Measurements from ENCODE around the gene TMEM225B. TPM values are rescaled to one million over a fixed set of nuclear protein-coding genes. Genes with fewer than 3 reads are reported as not detected.

The TMEM225B gene
- total RNA-seq, 2 donors from 2014 or later = 0.26 to 3.2 TPM

- TF ChIP-seq CTCF (conservative IDR thresholded peaks at IDR 0.05) = no peak
- Mint-ChIP-seq H3K27ac (peak overlapping the region; percentile 98), H3K27me3 (ENCODE audit: insufficient read depth) (peaks cover 33% of the 10 kb centered on the region), H3K4me3 (peak overlapping the region; percentile 88), H3K4me1 (peaks cover 14% of the 10 kb centered on the region), H3K36me3 (ENCODE audit: low read depth) (peaks cover 28% of the 10 kb centered on the region), H3K9me3 (peaks cover 2% of the 10 kb centered on the region)
- H3K27ac ChIP-seq (ENCODE audit: low read depth, low read length) = no peak overlapping the region
- DNase-seq = no peak
- peaks cover 28% of the 10 kb centered on the region for H3K36me3 ChIP-seq (ENCODE audit: control insufficient read depth, insufficient read depth, low read length)
- no peak overlapping the region for H3K9ac ChIP-seq (ENCODE audit: extremely low read depth, low read length, poor library complexity, severe bottlenecking)
- no peaks in the 10 kb centered on the region for H3K27me3 ChIP-seq (ENCODE audit: control insufficient read depth, insufficient read depth, low read length, poor library complexity, severe bottlenecking)
- 99 to 100% methylated on average over 1 to 5 of the region's 5 CpGs for WGBS, 2 experiments (ENCODE audit: insufficient coverage in 1 of 2, insufficient read length in 1 of 2)
- peaks cover 5% of the 10 kb centered on the region for H3K4me1 ChIP-seq (ENCODE audit: control insufficient read depth, insufficient read depth, low read length)
- H3K9me3 ChIP-seq (ENCODE audit: control insufficient read depth, low read length) = no peaks in the 10 kb centered on the region
- peak overlapping the region; percentile 92 for H3K4me3 ChIP-seq (ENCODE audit: low read length)
Measured at GRCh38 chr7:99615989-99616358, 17.9 kb downstream of the TMEM225B start.

- Histone ChIP-seq H3K9ac (ENCODE audit: extremely low read depth, low read length, poor library complexity, severe bottlenecking) (peak within 1 kb of the TSS; percentile 85), H3K9me3 (ENCODE audit: control insufficient read depth, low read length) (no peaks in the 10 kb centered on the region), H3K4me1 (ENCODE audit: control insufficient read depth, insufficient read depth, low read length) (peaks cover 5% of the 10 kb centered on the region), H3K36me3 (ENCODE audit: control insufficient read depth, insufficient read depth, low read length) (peaks cover 34% of the 10 kb centered on the region), H3K27ac (ENCODE audit: low read depth, low read length) (peak within 1 kb of the TSS; percentile 92), H3K4me3 (ENCODE audit: low read length) (peak within 1 kb of the TSS; percentile 92), H3K27me3 (ENCODE audit: control insufficient read depth, insufficient read depth, low read length, poor library complexity, severe bottlenecking) (no peaks in the 10 kb centered on the region)
- 0 to 1% methylated on average over 17 to 60 of the region's 60 CpGs for WGBS, 2 experiments (ENCODE audit: insufficient coverage in 1 of 2, insufficient read length in 1 of 2)
- peaks cover 35% of the 10 kb centered on the region for H3K36me3 Mint-ChIP-seq (ENCODE audit: low read depth)
- peak; percentile 74 for TF ChIP-seq CTCF (conservative IDR thresholded peaks at IDR 0.05)
- peaks cover 2% of the 10 kb centered on the region for H3K9me3 Mint-ChIP-seq
- peak within 1 kb of the TSS; percentile 98 for H3K27ac Mint-ChIP-seq
- H3K4me1 Mint-ChIP-seq = peaks cover 16% of the 10 kb centered on the region
- peaks cover 27% of the 10 kb centered on the region for H3K27me3 Mint-ChIP-seq (ENCODE audit: insufficient read depth)
- H3K4me3 Mint-ChIP-seq = peak within 1 kb of the TSS; percentile 88
- DNase-seq = peak; percentile 98
Measured at GRCh38 chr7:99616359-99617191, 18.5 kb downstream of the TMEM225B start, which contains the start of gene ZSCAN25. Gene ZSCAN25, plus strand, starts transcription at chr7:99616946. Its CDS starts 2,661 bp downstream, at chr7:99619607.

GRCh38 chr7:99617192-99617781 is 19.2 kb downstream of the TMEM225B start:
- peaks cover 5% of the 10 kb centered on the region for H3K4me1 ChIP-seq (ENCODE audit: control insufficient read depth, insufficient read depth, low read length)
- H3K4me3 ChIP-seq (ENCODE audit: low read length) = peak overlapping the region; percentile 92
- Mint-ChIP-seq H3K27me3 (ENCODE audit: insufficient read depth) (peaks cover 20% of the 10 kb centered on the region), H3K27ac (peak overlapping the region; percentile 98), H3K4me1 (peaks cover 16% of the 10 kb centered on the region), H3K4me3 (peak overlapping the region; percentile 88), H3K36me3 (ENCODE audit: low read depth) (peaks cover 39% of the 10 kb centered on the region), H3K9me3 (peaks cover 2% of the 10 kb centered on the region)
- TF ChIP-seq CTCF (conservative IDR thresholded peaks at IDR 0.05) = no peak
- peaks cover 41% of the 10 kb centered on the region for H3K36me3 ChIP-seq (ENCODE audit: control insufficient read depth, insufficient read depth, low read length)
- 18 to 20% methylated on average over 22 of the region's 22 CpGs for WGBS, 2 experiments (ENCODE audit: insufficient coverage in 1 of 2, insufficient read length in 1 of 2)
- peak overlapping the region; percentile 85 for H3K9ac ChIP-seq (ENCODE audit: extremely low read depth, low read length, poor library complexity, severe bottlenecking)
- H3K9me3 ChIP-seq (ENCODE audit: control insufficient read depth, low read length) = no peaks in the 10 kb centered on the region
- H3K27ac ChIP-seq (ENCODE audit: low read depth, low read length) = peak overlapping the region; percentile 69
- DNase-seq = peak; percentile 79
- H3K27me3 ChIP-seq (ENCODE audit: control insufficient read depth, insufficient read depth, low read length, poor library complexity, severe bottlenecking) = no peaks in the 10 kb centered on the region

Measured in endodermal cell (in vitro differentiated cells).